Prostate gland (tissue), 2 donors: ENCODE results near the gene SCNN1A. TPM values are rescaled to one million over a fixed set of nuclear protein-coding genes. Genes with fewer than 3 reads are reported as not detected.
A peak's percentile ranks its signal among the peaks of the same experiment; 100 is the strongest.

Source experiments
- DNase-seq: peaks from one replicate; pipeline ENCODE4 v3.0.0-alpha.2; 2019; ENCODE audit warnings: low spot score
- H3K27ac ChIP-seq, 2 donors: fragments of 200-600 bp; sonication (generic); 2 replicates each; pipeline ENCODE4 v1.5.1; 2017 to 2019
- H3K27me3 ChIP-seq: fragments of 200-600 bp; sonication (generic); replicated peaks from 2 replicates; pipeline ENCODE4 v1.5.1; 2019; ENCODE audit not compliant: insufficient read depth
- H3K36me3 ChIP-seq, 2 donors: fragments of 200-600 bp; sonication (generic); 1 replicate in 1 of 2; 2 replicates in 1 of 2; pipeline versions ENCODE4 v1.5.1 to v1.8.1; 2017 to 2019
- H3K4me1 ChIP-seq: fragments of 200-600 bp; sonication (generic); replicated peaks from 2 replicates; pipeline ENCODE4 v1.5.1; 2019
- H3K4me3 ChIP-seq, 2 donors: fragments of 200-600 bp; sonication (generic); 2 replicates each; pipeline ENCODE4 v1.5.1; 2017 to 2019
- H3K9me3 ChIP-seq: fragments of 200-600 bp; sonication (generic); 2 replicates; pipeline ENCODE4 v1.5.1; 2017
- POLR2A ChIP-seq: fragments of 450-650 bp; IDR thresholded peaks from one replicate; pipeline ENCODE4 v1.6.1; 2016; ENCODE audit warnings: antibody characterized with exemption, mild to moderate bottlenecking
- POLR2AphosphoS5 ChIP-seq: sonication (generic); formaldehyde crosslinking; IDR thresholded peaks from one replicate; pipeline ENCODE4 v1.6.1; 2017; ENCODE audit warnings: antibody characterized with exemption
- WGBS: methylation state at CpG from one replicate; pipeline ENCODE4 v1.1.5; 2018; 5-methylcytosine and 5-hydroxymethylcytosine counted together
- intact Hi-C: fragments of 100-400 bp; cut with DNase I; formaldehyde crosslinking; loops from one replicate; pipeline ENCODE4 v1.14.2; 2022
- total RNA-seq, 2 donors: library from RNA; depleted of rRNA; stranded (reverse); fragments of >200 nt; gene quantifications; one replicate each; pipeline ENCODE4 v1.1.0, GENCODE V29; 2016
- TF ChIP-seq, protein P1 (sequence below), 4 experiments: fragments of 200-600 bp in 2 of 4; fragments of 450-650 bp in 2 of 4; sonication (generic) in 2 of 4; IDR thresholded peaks; 1 replicate in 3 of 4; 2 replicates in 1 of 4; pipeline ENCODE4 v1.5.1; 2016 to 2019; ENCODE audit warnings: antibody characterized with exemption in 4 of 4, mild to moderate bottlenecking in 2 of 4, moderate library complexity in 2 of 4

Gene SCNN1A
- total RNA-seq, 2 donors from 2014 or later = 128 to 211 TPM

DNA sequence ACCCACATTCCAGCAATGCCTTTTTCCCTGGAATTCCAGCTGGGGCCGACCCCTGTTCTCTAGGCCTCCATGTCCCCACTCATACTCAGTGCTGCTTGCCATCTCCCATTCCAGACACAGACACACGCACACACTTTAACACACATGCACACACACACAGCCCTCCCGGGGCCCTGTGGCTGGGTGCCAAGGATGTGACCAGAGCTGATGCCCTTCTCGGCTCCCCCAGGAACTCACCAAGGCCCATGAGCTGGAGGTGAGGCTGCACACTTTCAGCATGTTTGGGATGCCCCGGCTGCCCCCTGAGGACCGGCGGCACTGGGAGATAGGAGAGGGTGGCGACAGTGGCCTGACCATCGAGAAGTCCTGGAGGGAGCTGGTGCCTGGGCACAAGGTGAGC lies 60.6 kb downstream of the SCNN1A start:
- no peak for TF ChIP-seq POLR2AphosphoS5
- TF ChIP-seq, protein P1, sequence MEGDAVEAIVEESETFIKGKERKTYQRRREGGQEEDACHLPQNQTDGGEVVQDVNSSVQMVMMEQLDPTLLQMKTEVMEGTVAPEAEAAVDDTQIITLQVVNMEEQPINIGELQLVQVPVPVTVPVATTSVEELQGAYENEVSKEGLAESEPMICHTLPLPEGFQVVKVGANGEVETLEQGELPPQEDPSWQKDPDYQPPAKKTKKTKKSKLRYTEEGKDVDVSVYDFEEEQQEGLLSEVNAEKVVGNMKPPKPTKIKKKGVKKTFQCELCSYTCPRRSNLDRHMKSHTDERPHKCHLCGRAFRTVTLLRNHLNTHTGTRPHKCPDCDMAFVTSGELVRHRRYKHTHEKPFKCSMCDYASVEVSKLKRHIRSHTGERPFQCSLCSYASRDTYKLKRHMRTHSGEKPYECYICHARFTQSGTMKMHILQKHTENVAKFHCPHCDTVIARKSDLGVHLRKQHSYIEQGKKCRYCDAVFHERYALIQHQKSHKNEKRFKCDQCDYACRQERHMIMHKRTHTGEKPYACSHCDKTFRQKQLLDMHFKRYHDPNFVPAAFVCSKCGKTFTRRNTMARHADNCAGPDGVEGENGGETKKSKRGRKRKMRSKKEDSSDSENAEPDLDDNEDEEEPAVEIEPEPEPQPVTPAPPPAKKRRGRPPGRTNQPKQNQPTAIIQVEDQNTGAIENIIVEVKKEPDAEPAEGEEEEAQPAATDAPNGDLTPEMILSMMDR (IDR thresholded peaks at IDR 0.05) = no peak
- TF ChIP-seq POLR2A = no peak
- H3K4me1 ChIP-seq = no peaks in the 10 kb centered on the region
- no peaks in the 10 kb centered on the region for H3K9me3 ChIP-seq
- no peaks in the 10 kb centered on the region for H3K36me3 ChIP-seq
- 86% methylated on average over 9 of the region's 9 CpGs for WGBS
- H3K4me3 ChIP-seq = no peak overlapping the region
- no peaks in the 10 kb centered on the region for H3K27me3 ChIP-seq
- intact Hi-C loops = no loop called here
- no peak overlapping the region for H3K27ac ChIP-seq
- no peak for DNase-seq

- H3K27me3 ChIP-seq = no peaks in the 10 kb centered on the region
- intact Hi-C loops = no loop called here
- WGBS = 79% methylated on average over 13 of the region's 14 CpGs
- no peaks in the 10 kb centered on the region for H3K9me3 ChIP-seq
- H3K27ac ChIP-seq = peak overlapping the region; percentile 50 to 72
- no peaks in the 10 kb centered on the region for H3K36me3 ChIP-seq
- no peaks in the 10 kb centered on the region for H3K4me1 ChIP-seq
- TF ChIP-seq POLR2A (no peak), POLR2AphosphoS5 (no peak)
- TF ChIP-seq, protein P1 (IDR thresholded peaks at IDR 0.05) = no peak
- DNase-seq = no peak
- H3K4me3 ChIP-seq = no peak overlapping the region
These were observed 61.9 kb downstream of the SCNN1A start for GRCh38 chr12:6313326-6313940.

DNA sequence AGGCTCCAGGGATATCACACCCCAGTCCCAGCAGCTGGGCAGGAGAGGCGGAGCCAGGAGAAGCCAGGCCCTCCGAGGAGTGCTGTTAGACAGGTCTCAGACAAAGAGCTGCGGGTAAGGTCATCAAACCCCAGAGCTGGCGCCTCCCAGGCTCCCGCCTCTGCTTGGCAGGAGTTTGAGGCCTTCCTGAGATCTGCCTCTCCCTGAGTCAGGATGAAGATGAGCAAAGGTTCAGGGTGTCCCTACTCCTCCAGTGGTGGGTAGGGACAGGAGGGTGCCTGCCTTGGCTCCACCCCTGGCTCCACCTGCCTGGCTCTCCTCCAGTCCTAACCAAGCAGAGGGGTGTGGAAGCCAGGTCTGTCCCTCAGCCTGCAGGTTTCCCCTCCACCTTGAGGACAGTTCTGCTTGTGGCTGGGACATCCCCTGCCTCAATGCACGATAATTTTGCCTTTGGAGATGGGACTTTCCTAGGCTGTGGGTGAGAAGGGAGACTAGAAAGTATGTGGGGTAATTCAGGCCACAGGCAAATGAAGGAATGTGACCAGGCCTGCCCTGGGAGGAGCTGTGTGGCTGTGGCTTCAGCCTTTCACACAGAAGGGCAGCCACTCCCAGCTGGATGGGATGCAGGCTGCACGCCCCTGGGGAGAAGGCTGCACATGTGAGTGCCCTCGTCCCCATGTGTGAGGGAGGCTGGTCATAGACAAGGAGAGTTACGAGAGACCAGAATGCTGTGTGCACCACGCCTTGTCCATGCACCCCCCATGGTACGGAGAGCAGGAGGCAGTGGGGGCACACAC lies 62.6 kb downstream of the SCNN1A start:
- TF ChIP-seq, protein P1 (IDR thresholded peaks at IDR 0.05) = no peak
- TF ChIP-seq POLR2AphosphoS5 (peak; percentile 55), POLR2A (peak; percentile 70)
- peak; percentile 69 for DNase-seq
- peak overlapping the region; percentile 50 to 72 for H3K27ac ChIP-seq
- 47% methylated on average over 11 of the region's 11 CpGs for WGBS
- H3K4me1 ChIP-seq = no peaks in the 10 kb centered on the region
- H3K27me3 ChIP-seq = no peaks in the 10 kb centered on the region
- no peaks in the 10 kb centered on the region for H3K9me3 ChIP-seq
- intact Hi-C loops = no loop called here
- H3K4me3 ChIP-seq = no peak overlapping the region
- H3K36me3 ChIP-seq = no peaks in the 10 kb centered on the region

DNA sequence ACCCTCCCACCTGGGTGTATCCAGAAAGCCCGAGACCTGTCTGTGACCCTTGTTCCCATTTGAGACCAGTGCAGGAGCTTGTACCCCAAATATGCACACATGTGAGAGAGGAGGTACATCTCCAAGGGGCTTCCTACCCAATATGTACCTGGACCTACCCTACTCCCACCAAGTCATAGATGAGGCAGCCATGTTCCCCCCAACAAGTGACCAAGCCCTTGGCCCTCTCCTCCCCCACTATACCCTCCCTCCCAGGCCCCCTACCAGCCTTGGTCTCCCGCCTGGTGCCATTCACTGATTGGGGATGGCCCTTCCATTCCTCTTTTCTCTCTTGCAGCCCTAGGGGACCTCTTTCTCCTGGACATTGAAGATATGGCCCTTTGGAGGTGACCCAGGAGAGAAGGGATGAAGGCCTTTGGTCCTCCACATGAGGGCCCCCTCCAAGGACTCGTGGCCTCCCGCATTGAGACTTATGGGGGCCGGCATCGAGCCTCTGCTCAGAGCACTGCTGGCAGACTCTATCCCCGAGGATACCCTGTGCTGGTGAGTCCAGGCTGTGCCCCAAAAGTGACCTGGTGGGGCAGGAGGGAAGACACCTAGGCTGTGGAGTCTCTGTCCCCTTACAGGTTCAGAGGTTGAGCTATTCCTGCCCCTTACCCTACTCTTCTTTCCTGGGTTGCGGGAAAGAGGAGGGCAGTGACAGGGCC lies 63.4 kb downstream of the SCNN1A start:
- TF ChIP-seq POLR2A (no peak), POLR2AphosphoS5 (no peak)
- TF ChIP-seq, protein P1 (IDR thresholded peaks at IDR 0.05) = no peak
- H3K9me3 ChIP-seq = no peaks in the 10 kb centered on the region

More for the DNA sequence above, 63.4 kb downstream of the SCNN1A start:
- H3K36me3 ChIP-seq = no peaks in the 10 kb centered on the region
- H3K27ac ChIP-seq = peak overlapping the region; percentile 50 to 72
- no peak for DNase-seq
- H3K4me3 ChIP-seq = no peak overlapping the region
- H3K27me3 ChIP-seq = no peaks in the 10 kb centered on the region
- intact Hi-C loops = no loop called here
- 88% methylated on average over 8 of the region's 8 CpGs for WGBS
- H3K4me1 ChIP-seq = no peaks in the 10 kb centered on the region
